HUES6 (cell line): ENCODE measurements around the gene MLXIPL.

Experiments used
- H3K27ac ChIP-seq: 2 replicates; pipeline ENCODE4 v1.7.0; 2013; ENCODE audit warnings: low read depth, mild to moderate bottlenecking, low read length, inconsistent platforms
- H3K27me3 ChIP-seq: 2 replicates; pipeline ENCODE4 v1.6.1; 2013; ENCODE audit warnings: low read length; ENCODE audit not compliant: control insufficient read depth, insufficient read depth
- H3K36me3 ChIP-seq: 2 replicates; pipeline ENCODE4 v1.6.1; 2013; ENCODE audit warnings: low read length; ENCODE audit not compliant: control insufficient read depth, insufficient read depth
- H3K4me1 ChIP-seq: 2 replicates; pipeline ENCODE4 v1.6.1; 2013; ENCODE audit warnings: low read length; ENCODE audit not compliant: control insufficient read depth, insufficient read depth
- H3K4me3 ChIP-seq: 2 replicates; pipeline ENCODE4 v1.5.1; 2013; ENCODE audit warnings: low read depth, low read length
- H3K9ac ChIP-seq: one replicate; pipeline ENCODE4 v1.6.1; 2013; ENCODE audit warnings: mild to moderate bottlenecking, low read length
- H3K9me3 ChIP-seq: 2 replicates; pipeline ENCODE4 v1.6.1; 2013; ENCODE audit warnings: low read depth, low read length; ENCODE audit not compliant: control insufficient read depth, insufficient read depth

MLXIPL gene

GRCh38 chr7:73644688-73645286 is 20.5 kb upstream of the MLXIPL start:
- peaks cover 20% of the 10 kb centered on the region for H3K4me1 ChIP-seq
- H3K27ac ChIP-seq = no peak overlapping the region
- no peak overlapping the region for H3K9ac ChIP-seq
- no peak overlapping the region for H3K4me3 ChIP-seq
- H3K36me3 ChIP-seq = no peaks in the 10 kb centered on the region
- peaks cover 8% of the 10 kb centered on the region for H3K9me3 ChIP-seq
- H3K27me3 ChIP-seq = peaks cover 41% of the 10 kb centered on the region

GRCh38 chr7:73642834-73643233 is 18.5 kb upstream of the MLXIPL start:
- H3K4me1 ChIP-seq = peaks cover 13% of the 10 kb centered on the region
- peaks cover 8% of the 10 kb centered on the region for H3K9me3 ChIP-seq
- H3K36me3 ChIP-seq = no peaks in the 10 kb centered on the region
- no peak overlapping the region for H3K27ac ChIP-seq
- peaks cover 23% of the 10 kb centered on the region for H3K27me3 ChIP-seq
- H3K9ac ChIP-seq = no peak overlapping the region
- no peak overlapping the region for H3K4me3 ChIP-seq

GRCh38 chr7:73638911-73639310 is 14.6 kb upstream of the MLXIPL start:
- H3K9ac ChIP-seq = no peak overlapping the region
- H3K36me3 ChIP-seq = no peaks in the 10 kb centered on the region
- H3K27me3 ChIP-seq = no peaks in the 10 kb centered on the region
- H3K27ac ChIP-seq = no peak overlapping the region
- no peaks in the 10 kb centered on the region; the same call in 1 of the 2 replicates for H3K4me1 ChIP-seq
- no peak overlapping the region for H3K4me3 ChIP-seq
- H3K9me3 ChIP-seq = peaks cover 8% of the 10 kb centered on the region

GRCh38 chr7:73635428-73636200 is 11.3 kb upstream of the MLXIPL start:
- no peak overlapping the region for H3K9ac ChIP-seq
- H3K27me3 ChIP-seq = no peaks in the 10 kb centered on the region
- H3K4me1 ChIP-seq = no peaks in the 10 kb centered on the region; the same call in 1 of the 2 replicates
- no peak overlapping the region for H3K27ac ChIP-seq
- H3K36me3 ChIP-seq = no peaks in the 10 kb centered on the region
- no peak overlapping the region for H3K4me3 ChIP-seq
- H3K9me3 ChIP-seq = no peaks in the 10 kb centered on the region

GRCh38 chr7:73633844-73634243 is 9.5 kb upstream of the MLXIPL start:
- Histone ChIP-seq H3K4me1 (no peaks in the 10 kb centered on the region; the same call in 1 of the 2 replicates), H3K9ac (no peak overlapping the region), H3K4me3 (no peak overlapping the region), H3K27ac (no peak overlapping the region), H3K9me3 (no peaks in the 10 kb centered on the region), H3K27me3 (no peaks in the 10 kb centered on the region), H3K36me3 (no peaks in the 10 kb centered on the region)

- no peak overlapping the region for H3K27ac ChIP-seq
- peaks cover 5% of the 10 kb centered on the region for H3K27me3 ChIP-seq
- H3K36me3 ChIP-seq = no peaks in the 10 kb centered on the region
- no peaks in the 10 kb centered on the region for H3K9me3 ChIP-seq
- no peaks in the 10 kb centered on the region; the same call in 1 of the 2 replicates for H3K4me1 ChIP-seq
- H3K9ac ChIP-seq = no peak overlapping the region
- no peak overlapping the region for H3K4me3 ChIP-seq
Observed at GRCh38 chr7:73633323-73633722, 9.0 kb upstream of the MLXIPL start.

- Histone ChIP-seq H3K27ac (no peak overlapping the region), H3K9ac (no peak overlapping the region), H3K36me3 (no peaks in the 10 kb centered on the region), H3K4me3 (no peak overlapping the region), H3K27me3 (peaks cover 8% of the 10 kb centered on the region), H3K4me1 (peaks cover 3% of the 10 kb centered on the region; the same call in 1 of the 2 replicates), H3K9me3 (no peaks in the 10 kb centered on the region)
Observed at GRCh38 chr7:73631558-73631957, 7.2 kb upstream of the MLXIPL start.

- Histone ChIP-seq H3K4me1 (peaks cover 7% of the 10 kb centered on the region), H3K9ac (no peak overlapping the region), H3K9me3 (no peaks in the 10 kb centered on the region), H3K27me3 (peaks cover 24% of the 10 kb centered on the region), H3K36me3 (no peaks in the 10 kb centered on the region), H3K4me3 (no peak overlapping the region), H3K27ac (no peak overlapping the region)
Observed at GRCh38 chr7:73628504-73628903, 4.2 kb upstream of the MLXIPL start.

GRCh38 chr7:73626814-73627213 is 2.5 kb upstream of the MLXIPL start:
- Histone ChIP-seq H3K9ac (no peak overlapping the region), H3K36me3 (no peaks in the 10 kb centered on the region), H3K27ac (no peak overlapping the region), H3K4me1 (peaks cover 7% of the 10 kb centered on the region), H3K4me3 (no peak overlapping the region), H3K27me3 (peaks cover 35% of the 10 kb centered on the region), H3K9me3 (no peaks in the 10 kb centered on the region)

GRCh38 chr7:73625276-73625675 is 954 bp upstream of the MLXIPL start:
- peaks cover 7% of the 10 kb centered on the region for H3K4me1 ChIP-seq
- no peaks in the 10 kb centered on the region for H3K36me3 ChIP-seq
- H3K9me3 ChIP-seq = no peaks in the 10 kb centered on the region
- peaks cover 35% of the 10 kb centered on the region for H3K27me3 ChIP-seq
- H3K27ac ChIP-seq = no peak overlapping the region
- H3K9ac ChIP-seq = no peak overlapping the region
- H3K4me3 ChIP-seq = no peak overlapping the region

- H3K36me3 ChIP-seq = no peaks in the 10 kb centered on the region
- H3K4me1 ChIP-seq = peaks cover 7% of the 10 kb centered on the region
- H3K9me3 ChIP-seq = no peaks in the 10 kb centered on the region
- H3K4me3 ChIP-seq = peak overlapping the region; percentile 92
- no peak overlapping the region for H3K9ac ChIP-seq
- no peak overlapping the region for H3K27ac ChIP-seq
- peaks cover 35% of the 10 kb centered on the region for H3K27me3 ChIP-seq
Observed at GRCh38 chr7:73624669-73625001, 313 bp upstream of the MLXIPL start.
